Measurements from ENCODE around the gene PRDM5. TPM values are rescaled to one million over a fixed set of nuclear protein-coding genes. Genes with fewer than 3 reads are reported as not detected.

Gene PRDM5
- total RNA-seq, 1 experiment from 2014 or later: 5.1 TPM

- Histone ChIP-seq H3K9me2 (ENCODE audit: insufficient read depth) (no peaks in the 10 kb centered on the region), H3K79me2 (ENCODE audit: insufficient read depth, low read length) (no peaks in the 10 kb centered on the region), H3K4me1 (ENCODE audit: control insufficient read depth in 1 of 2, insufficient read depth in 2 of 2, low read length in 2 of 2) (no peaks in the 10 kb centered on the region), H3K9me3 (ENCODE audit: control insufficient read depth in 1 of 2, insufficient read depth in 1 of 2, low read depth in 1 of 2, low read length in 2 of 2) (no peaks in the 10 kb centered on the region), H3K36me3 (ENCODE audit: control insufficient read depth in 1 of 2, insufficient read depth in 2 of 2, low read length in 2 of 2) (no peaks in the 10 kb centered on the region), H4K20me1 (ENCODE audit: insufficient read depth) (no peaks in the 10 kb centered on the region), H3K4me3 (replicated peaks in 1 of 2; ENCODE audit: low read depth in 1 of 2, low read length in 2 of 2) (no peak overlapping the region), H3K9ac (ENCODE audit: low read length) (no peak overlapping the region), H2AFZ (ENCODE audit: low read depth, low read length, poor library complexity, severe bottlenecking) (no peak overlapping the region), H3K4me2 (ENCODE audit: low read length) (no peak overlapping the region), H3K27ac (ENCODE audit: low read depth, low read length) (no peak overlapping the region), H3K27me3 (ENCODE audit: insufficient read depth, low read length) (no peaks in the 10 kb centered on the region)
- BruUV-seq (replicated peaks): no TSS peak
- RAD21 ChIA-PET (ENCODE audit: low non-redundant PET in 1 of 2, low total read pairs in 2 of 2, uncharacterized antibody in 2 of 2, unreplicated experiment in 2 of 2): no interaction called here
- intact Hi-C loops (cut with micrococcal nuclease): no loop called here
- ATAC-seq: no peak
- POLR2A ChIA-PET: no interaction called here
- CTCF ChIA-PET: no interaction called here
- no peak for DNase-seq (ENCODE audit: low read depth, low spot score)
- TF ChIP-seq POLR2A (IDR thresholded peaks at IDR 0.05; ENCODE audit: borderline replicate concordance, extremely low read depth, insufficient read depth, insufficient read length): no peak
Measured at GRCh38 chr4:120877021-120877420, 45.5 kb downstream of the PRDM5 start.

- no peaks in the 10 kb centered on the region for H3K79me2 ChIP-seq (ENCODE audit: insufficient read depth, low read length)
- no peaks in the 10 kb centered on the region for H3K27me3 ChIP-seq (ENCODE audit: insufficient read depth, low read length)
- H3K4me3 ChIP-seq (replicated peaks in 1 of 2; ENCODE audit: low read depth in 1 of 2, low read length in 2 of 2): no peak overlapping the region
- H3K36me3 ChIP-seq (ENCODE audit: control insufficient read depth in 1 of 2, insufficient read depth in 2 of 2, low read length in 2 of 2): no peaks in the 10 kb centered on the region
- no peak overlapping the region for H3K4me2 ChIP-seq (ENCODE audit: low read length)
- no peaks in the 10 kb centered on the region for H3K9me3 ChIP-seq (ENCODE audit: control insufficient read depth in 1 of 2, insufficient read depth in 1 of 2, low read depth in 1 of 2, low read length in 2 of 2)
- H3K4me1 ChIP-seq (ENCODE audit: control insufficient read depth in 1 of 2, insufficient read depth in 2 of 2, low read length in 2 of 2): no peaks in the 10 kb centered on the region
- no peak overlapping the region for H3K27ac ChIP-seq (ENCODE audit: low read depth, low read length)
- DNase-seq (ENCODE audit: low read depth, low spot score) (no peak), ATAC-seq (no peak)
- ChIA-PET RAD21 (ENCODE audit: low non-redundant PET in 1 of 2, low total read pairs in 2 of 2, uncharacterized antibody in 2 of 2, unreplicated experiment in 2 of 2) (no interaction called here), POLR2A (no interaction called here), CTCF (no interaction called here)
- intact Hi-C loops (cut with micrococcal nuclease): no loop called here
- BruUV-seq (replicated peaks): no TSS peak
- no peak overlapping the region for H3K9ac ChIP-seq (ENCODE audit: low read length)
- H2AFZ ChIP-seq (ENCODE audit: low read depth, low read length, poor library complexity, severe bottlenecking): no peak overlapping the region
- no peaks in the 10 kb centered on the region for H4K20me1 ChIP-seq (ENCODE audit: insufficient read depth)
- H3K9me2 ChIP-seq (ENCODE audit: insufficient read depth): no peaks in the 10 kb centered on the region
- no peak for TF ChIP-seq ATF3 (IDR thresholded peaks at IDR 0.05)
- TF ChIP-seq TCF7L2 (IDR thresholded peaks at IDR 0.05; ENCODE audit: borderline replicate concordance, extremely low read depth, insufficient read depth, insufficient read length): no peak
- TF ChIP-seq MAX (IDR thresholded peaks at IDR 0.05): no peak
- no peak for TF ChIP-seq YY1 (IDR thresholded peaks at IDR 0.05; ENCODE audit: extremely low read depth, insufficient replicate concordance, low read depth, low read length)
- TF ChIP-seq ZNF274 (IDR thresholded peaks at IDR 0.05; ENCODE audit: low read depth, low read length): no peak
- TF ChIP-seq FOSL1 (IDR thresholded peaks at IDR 0.05; ENCODE audit: low read depth): no peak
- TF ChIP-seq EGR1 (IDR thresholded peaks at IDR 0.05; ENCODE audit: low read depth): no peak
- no peak for TF ChIP-seq SP1 (IDR thresholded peaks at IDR 0.05; ENCODE audit: low read depth)
- no peak for TF ChIP-seq ZFX (IDR thresholded peaks at IDR 0.05)
- no peak for TF ChIP-seq POLR2A (IDR thresholded peaks at IDR 0.05; ENCODE audit: borderline replicate concordance, extremely low read depth, insufficient read depth, insufficient read length)
- TF ChIP-seq SIN3A (IDR thresholded peaks at IDR 0.05; ENCODE audit: low read depth): no peak
- TF ChIP-seq EZH2 (IDR thresholded peaks at IDR 0.05): no peak
- no peak for TF ChIP-seq CBX3 (IDR thresholded peaks at IDR 0.05; ENCODE audit: low read depth)
- no peak for TF ChIP-seq JUND (IDR thresholded peaks at IDR 0.05)
- no peak for TF ChIP-seq CEBPB (IDR thresholded peaks at IDR 0.05; ENCODE audit: low read depth)
- TF ChIP-seq REST (IDR thresholded peaks at IDR 0.05; ENCODE audit: low read depth): no peak
Measured at GRCh38 chr4:120874792-120875774, 47.4 kb downstream of the PRDM5 start.
